ENCODE measurements around the gene CNTNAP5.

Gene CNTNAP5

DNA sequence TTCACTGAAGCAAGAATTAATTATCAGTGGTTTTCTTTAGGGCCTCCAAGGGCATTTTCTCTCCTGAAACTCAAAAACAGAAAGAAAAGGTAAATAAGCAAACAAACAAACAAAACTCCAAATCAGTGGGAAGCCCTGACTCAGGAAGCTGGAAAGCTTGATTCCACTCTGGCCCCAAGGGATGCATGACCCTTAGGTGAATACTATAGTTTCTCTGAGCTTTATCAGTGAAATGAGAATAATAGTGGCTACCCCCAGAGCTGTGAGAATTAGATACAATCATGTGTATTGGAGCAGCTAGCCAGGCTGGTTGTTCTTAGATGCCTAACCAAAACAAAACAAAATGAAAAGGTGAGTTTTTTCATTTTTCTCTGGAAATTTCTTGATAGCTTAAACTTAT, 585.1 kb downstream of the CNTNAP5 start:
- H3K4ac ChIP-seq (ENCODE audit: low read depth in 1 of 2, low read length in 2 of 2) = no peak overlapping the region
- H3K14ac ChIP-seq (ENCODE audit: low read length in 2 of 2) = no peak overlapping the region
- no peak overlapping the region for H3K9ac ChIP-seq (ENCODE audit: low read length)
- no peaks in the 10 kb centered on the region for H3K36me3 ChIP-seq (ENCODE audit: control insufficient read depth in 1 of 2, insufficient read depth in 2 of 2, low read depth in 1 of 2, low read length in 2 of 2)
- no peak overlapping the region for H3K4me3 ChIP-seq (ENCODE audit: insufficient read depth in 1 of 2, low read depth in 1 of 2, low read length in 2 of 2)
- no peak overlapping the region for H2BK120ac ChIP-seq (ENCODE audit: low read depth, low read length)
- H3K4me1 ChIP-seq (ENCODE audit: control insufficient read depth, insufficient read depth, low read depth, low read length) = no peaks in the 10 kb centered on the region
- no peaks in the 10 kb centered on the region for H3K27me3 ChIP-seq (ENCODE audit: control insufficient read depth in 1 of 2, insufficient read depth in 1 of 2, low read length in 2 of 2)
- H2AK5ac ChIP-seq (ENCODE audit: low read length, severe bottlenecking) = no peak overlapping the region
- H3K27ac ChIP-seq (ENCODE audit: low read length, poor library complexity, severe bottlenecking) = no peak overlapping the region
- H3K23ac ChIP-seq (ENCODE audit: low read length in 2 of 2) = no peak overlapping the region
- no peak overlapping the region for H4K91ac ChIP-seq (ENCODE audit: low read length)
- H4K8ac ChIP-seq (ENCODE audit: low read length) = no peak overlapping the region
- H2BK15ac ChIP-seq (ENCODE audit: low read depth, poor library complexity, severe bottlenecking) = no peak overlapping the region
- no peak overlapping the region for H3K4me2 ChIP-seq (ENCODE audit: low read length, poor library complexity, severe bottlenecking)
- DNase-seq = no peak
- H3K79me1 ChIP-seq (replicated peaks; ENCODE audit: low read length, poor library complexity, severe bottlenecking) = no peaks in the 10 kb centered on the region
- H2AFZ ChIP-seq (ENCODE audit: low read depth, low read length) = no peak overlapping the region
- no peak overlapping the region for H2BK12ac ChIP-seq (ENCODE audit: low read length in 2 of 2)
- H2BK5ac ChIP-seq (ENCODE audit: low read depth, low read length, poor library complexity, severe bottlenecking) = no peak overlapping the region
- H3K18ac ChIP-seq (ENCODE audit: low read depth in 1 of 2, low read length in 2 of 2) = no peak overlapping the region
- H3K9me3 ChIP-seq (ENCODE audit: control insufficient read depth, low read length) = peaks cover 4% of the 10 kb centered on the region

DNA sequence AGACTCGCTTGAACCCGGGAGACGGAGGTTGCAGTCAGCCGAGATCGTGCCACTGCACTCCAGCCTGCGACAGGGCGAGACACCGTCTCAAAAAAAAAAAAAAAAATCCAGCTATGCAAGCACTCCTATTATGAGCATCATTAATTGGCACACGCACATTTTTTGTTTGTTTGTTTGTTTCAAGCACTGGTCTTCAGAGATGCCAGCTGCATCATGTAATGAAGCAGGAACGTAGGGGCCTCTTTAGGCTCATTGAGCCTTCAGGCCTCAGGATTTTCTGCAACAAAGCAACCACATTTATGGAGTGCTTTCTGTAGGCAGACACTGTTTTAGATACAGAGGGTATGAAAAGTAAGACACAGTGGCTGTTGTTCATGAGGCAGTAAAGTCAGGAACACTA, 585.8 kb downstream of the CNTNAP5 start:
- Histone ChIP-seq H3K4me3 (ENCODE audit: insufficient read depth in 1 of 2, low read depth in 1 of 2, low read length in 2 of 2) (no peak overlapping the region), H3K23ac (ENCODE audit: low read length in 2 of 2) (no peak overlapping the region), H2BK5ac (ENCODE audit: low read depth, low read length, poor library complexity, severe bottlenecking) (no peak overlapping the region), H3K18ac (ENCODE audit: low read depth in 1 of 2, low read length in 2 of 2) (no peak overlapping the region), H2BK12ac (ENCODE audit: low read length in 2 of 2) (no peak overlapping the region), H3K4ac (ENCODE audit: low read depth in 1 of 2, low read length in 2 of 2) (no peak overlapping the region), H2AFZ (ENCODE audit: low read depth, low read length) (no peak overlapping the region), H3K4me1 (ENCODE audit: control insufficient read depth, insufficient read depth, low read depth, low read length) (no peaks in the 10 kb centered on the region), H3K36me3 (ENCODE audit: control insufficient read depth in 1 of 2, insufficient read depth in 2 of 2, low read depth in 1 of 2, low read length in 2 of 2) (no peaks in the 10 kb centered on the region), H4K8ac (ENCODE audit: low read length) (no peak overlapping the region), H3K14ac (ENCODE audit: low read length in 2 of 2) (no peak overlapping the region), H2BK15ac (ENCODE audit: low read depth, poor library complexity, severe bottlenecking) (no peak overlapping the region), H3K4me2 (ENCODE audit: low read length, poor library complexity, severe bottlenecking) (no peak overlapping the region), H2BK120ac (ENCODE audit: low read depth, low read length) (no peak overlapping the region), H3K79me1 (replicated peaks; ENCODE audit: low read length, poor library complexity, severe bottlenecking) (no peaks in the 10 kb centered on the region), H3K9me3 (ENCODE audit: control insufficient read depth, low read length) (peaks cover 4% of the 10 kb centered on the region), H4K91ac (ENCODE audit: low read length) (no peak overlapping the region), H2AK5ac (ENCODE audit: low read length, severe bottlenecking) (no peak overlapping the region), H3K27me3 (ENCODE audit: control insufficient read depth in 1 of 2, insufficient read depth in 1 of 2, low read length in 2 of 2) (no peaks in the 10 kb centered on the region), H3K27ac (ENCODE audit: low read length, poor library complexity, severe bottlenecking) (no peak overlapping the region), H3K9ac (ENCODE audit: low read length) (no peak overlapping the region)
- 91% methylated on average over 10 of the region's 10 CpGs for WGBS
- no peak for DNase-seq

DNA sequence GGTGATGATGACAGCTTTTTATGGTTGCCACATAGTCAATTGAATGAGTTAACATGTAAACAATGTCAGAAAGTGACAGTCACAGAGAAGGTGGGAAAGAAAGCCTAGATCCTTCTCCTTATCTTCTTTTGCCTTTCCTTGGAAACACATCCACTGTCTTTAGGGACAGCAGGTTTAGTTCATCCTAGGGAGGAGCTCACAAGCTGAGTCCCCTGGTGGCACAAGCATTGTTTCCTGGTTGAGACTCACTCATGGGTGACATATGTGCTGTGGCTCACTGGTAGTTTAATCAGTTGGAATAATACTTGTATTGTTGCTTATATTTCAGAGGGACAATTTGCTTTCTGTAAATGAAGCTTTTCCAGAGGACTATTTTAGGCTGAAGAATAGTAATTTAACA, 598.5 kb downstream of the CNTNAP5 start:
- H2BK12ac ChIP-seq (ENCODE audit: low read length in 2 of 2) = no peak overlapping the region
- DNase-seq = no peak
- no peak overlapping the region for H3K27ac ChIP-seq (ENCODE audit: low read length, poor library complexity, severe bottlenecking)
- H2BK15ac ChIP-seq (ENCODE audit: low read depth, poor library complexity, severe bottlenecking) = no peak overlapping the region
- no peaks in the 10 kb centered on the region for H3K9me3 ChIP-seq (ENCODE audit: control insufficient read depth, low read length)
- no peak overlapping the region for H3K9ac ChIP-seq (ENCODE audit: low read length)
- no peaks in the 10 kb centered on the region for H3K4me1 ChIP-seq (ENCODE audit: control insufficient read depth, insufficient read depth, low read depth, low read length)
- H2BK120ac ChIP-seq (ENCODE audit: low read depth, low read length) = no peak overlapping the region
- H3K27me3 ChIP-seq (ENCODE audit: control insufficient read depth in 1 of 2, insufficient read depth in 1 of 2, low read length in 2 of 2) = no peaks in the 10 kb centered on the region
- H2BK5ac ChIP-seq (ENCODE audit: low read depth, low read length, poor library complexity, severe bottlenecking) = no peak overlapping the region
- no peaks in the 10 kb centered on the region for H3K79me1 ChIP-seq (replicated peaks; ENCODE audit: low read length, poor library complexity, severe bottlenecking)
- H3K4me2 ChIP-seq (ENCODE audit: low read length, poor library complexity, severe bottlenecking) = no peak overlapping the region
- H3K4me3 ChIP-seq (ENCODE audit: insufficient read depth in 1 of 2, low read depth in 1 of 2, low read length in 2 of 2) = no peak overlapping the region
- no peak overlapping the region for H3K23ac ChIP-seq (ENCODE audit: low read length in 2 of 2)
- H4K8ac ChIP-seq (ENCODE audit: low read length) = no peak overlapping the region
- H3K36me3 ChIP-seq (ENCODE audit: control insufficient read depth in 1 of 2, insufficient read depth in 2 of 2, low read depth in 1 of 2, low read length in 2 of 2) = no peaks in the 10 kb centered on the region
- H3K4ac ChIP-seq (ENCODE audit: low read depth in 1 of 2, low read length in 2 of 2) = no peak overlapping the region
- H2AK5ac ChIP-seq (ENCODE audit: low read length, severe bottlenecking) = no peak overlapping the region
- no peak overlapping the region for H2AFZ ChIP-seq (ENCODE audit: low read depth, low read length)
- H3K18ac ChIP-seq (ENCODE audit: low read depth in 1 of 2, low read length in 2 of 2) = no peak overlapping the region
- no peak overlapping the region for H4K91ac ChIP-seq (ENCODE audit: low read length)
- no peak overlapping the region for H3K14ac ChIP-seq (ENCODE audit: low read length in 2 of 2)

DNA sequence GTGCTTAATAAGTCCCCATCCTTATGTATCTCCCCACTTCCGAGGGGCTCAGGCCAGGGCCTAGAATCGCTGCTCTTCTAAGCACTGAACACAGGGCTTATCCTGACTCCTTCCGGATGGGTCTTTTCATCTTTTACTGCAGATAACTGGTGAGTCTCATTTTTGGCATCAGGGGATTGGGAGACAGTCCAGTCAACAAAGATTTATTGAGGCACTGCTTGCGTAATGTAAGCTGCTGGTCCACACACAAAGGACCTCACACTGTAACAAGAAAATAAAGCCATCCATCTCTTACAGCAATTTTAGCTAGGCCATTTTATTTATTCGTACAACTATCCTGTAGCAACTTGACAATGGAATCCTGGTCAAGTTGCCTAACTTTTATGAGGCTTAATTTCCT, 600.5 kb downstream of the CNTNAP5 start:
- H2BK5ac ChIP-seq (ENCODE audit: low read depth, low read length, poor library complexity, severe bottlenecking) = no peak overlapping the region
- H2BK120ac ChIP-seq (ENCODE audit: low read depth, low read length) = no peak overlapping the region
- no peak overlapping the region for H3K14ac ChIP-seq (ENCODE audit: low read length in 2 of 2)
- no peaks in the 10 kb centered on the region for H3K36me3 ChIP-seq (ENCODE audit: control insufficient read depth in 1 of 2, insufficient read depth in 2 of 2, low read depth in 1 of 2, low read length in 2 of 2)
- H3K4ac ChIP-seq (ENCODE audit: low read depth in 1 of 2, low read length in 2 of 2) = no peak overlapping the region
- no peak overlapping the region for H3K27ac ChIP-seq (ENCODE audit: low read length, poor library complexity, severe bottlenecking)
- no peak overlapping the region for H4K8ac ChIP-seq (ENCODE audit: low read length)
- no peak overlapping the region for H2AFZ ChIP-seq (ENCODE audit: low read depth, low read length)
- H4K91ac ChIP-seq (ENCODE audit: low read length) = no peak overlapping the region
- H3K4me1 ChIP-seq (ENCODE audit: control insufficient read depth, insufficient read depth, low read depth, low read length) = no peaks in the 10 kb centered on the region
- DNase-seq = no peak
- no peak overlapping the region for H2BK12ac ChIP-seq (ENCODE audit: low read length in 2 of 2)
- H3K4me2 ChIP-seq (ENCODE audit: low read length, poor library complexity, severe bottlenecking) = no peak overlapping the region
- H3K27me3 ChIP-seq (ENCODE audit: control insufficient read depth in 1 of 2, insufficient read depth in 1 of 2, low read length in 2 of 2) = no peaks in the 10 kb centered on the region
- H3K9me3 ChIP-seq (ENCODE audit: control insufficient read depth, low read length) = no peaks in the 10 kb centered on the region
- no peak overlapping the region for H3K18ac ChIP-seq (ENCODE audit: low read depth in 1 of 2, low read length in 2 of 2)
- H2AK5ac ChIP-seq (ENCODE audit: low read length, severe bottlenecking) = no peak overlapping the region
- no peak overlapping the region for H2BK15ac ChIP-seq (ENCODE audit: low read depth, poor library complexity, severe bottlenecking)
- no peak overlapping the region for H3K9ac ChIP-seq (ENCODE audit: low read length)
- H3K79me1 ChIP-seq (replicated peaks; ENCODE audit: low read length, poor library complexity, severe bottlenecking) = no peaks in the 10 kb centered on the region
- H3K4me3 ChIP-seq (ENCODE audit: insufficient read depth in 1 of 2, low read depth in 1 of 2, low read length in 2 of 2) = no peak overlapping the region
- no peak overlapping the region for H3K23ac ChIP-seq (ENCODE audit: low read length in 2 of 2)
- WGBS = 90% methylated on average over 4 of the region's 5 CpGs
